HCT116 (cell line): ENCODE results near the gene CYSRT1.

Experiments
- CBX3 ChIP-seq: IDR thresholded peaks from 2 replicates; pipeline ENCODE4 v1.6.1; 2012; ENCODE audit warnings: low read depth
- CEBPB ChIP-seq: IDR thresholded peaks from 2 replicates; pipeline ENCODE4 v1.6.1; 2012; ENCODE audit warnings: low read depth
- ELF1 ChIP-seq: IDR thresholded peaks from 2 replicates; pipeline ENCODE4 v1.6.1; 2012; ENCODE audit warnings: low read depth, borderline replicate concordance
- JUND ChIP-seq: IDR thresholded peaks from 2 replicates; pipeline ENCODE4 v1.6.1; 2012
- POLR2A ChIP-seq: IDR thresholded peaks from 2 replicates; pipeline ENCODE4 v1.7.0; 2011; ENCODE audit warnings: borderline replicate concordance; ENCODE audit not compliant: insufficient read depth, insufficient read length; ENCODE audit errors: extremely low read depth
- POLR2AphosphoS5 ChIP-seq: IDR thresholded peaks from 2 replicates; pipeline ENCODE4 v1.6.1; 2011; ENCODE audit warnings: mild to moderate bottlenecking, low read depth, low read length, moderate library complexity
- RAD21 ChIP-seq: IDR thresholded peaks from 2 replicates; pipeline ENCODE4 v1.6.1; 2012; ENCODE audit warnings: low read depth, mild to moderate bottlenecking
- TF ChIP-seq, protein P1 (sequence below), 3 experiments: fragments of 200-600 bp in 1 of 3; sonication (generic) in 1 of 3; IDR thresholded peaks in 2 of 3; conservative IDR thresholded peaks in 1 of 3; 2 replicates each; pipeline ENCODE4 v1.5.1; 2012 to 2017; ENCODE audit warnings: low read depth in 2 of 3, low read length in 2 of 3, antibody characterized with exemption in 1 of 3, borderline replicate concordance in 1 of 3, control low read depth in 1 of 3, mild to moderate bottlenecking in 1 of 3, mixed read lengths in 1 of 3, mixed run types in 1 of 3, moderate library complexity in 1 of 3; ENCODE audit not compliant: insufficient read depth in 1 of 3

DNA sequence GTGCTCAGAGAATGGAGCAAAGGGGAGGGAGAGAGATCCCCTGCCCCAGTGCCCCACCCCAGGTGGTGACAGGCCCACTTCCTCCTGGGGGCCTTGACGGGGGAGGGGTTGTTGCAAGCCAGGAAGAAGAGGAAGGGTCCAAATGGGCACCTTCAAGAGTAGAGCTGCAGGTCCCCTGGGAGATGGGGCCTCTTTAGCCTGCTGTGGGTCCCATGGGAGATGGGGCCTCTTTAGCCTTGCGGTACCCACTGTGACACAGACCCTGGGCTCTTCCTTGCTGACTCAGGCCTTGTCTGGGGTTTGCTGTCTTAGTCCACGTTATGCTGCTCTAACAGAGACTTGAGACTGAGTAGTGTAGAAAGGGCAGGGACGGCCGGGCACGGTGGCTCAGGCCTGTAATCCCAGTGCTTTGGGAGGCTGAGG, 43.0 kb downstream of the CYSRT1 start:
- TF ChIP-seq, protein P1, sequence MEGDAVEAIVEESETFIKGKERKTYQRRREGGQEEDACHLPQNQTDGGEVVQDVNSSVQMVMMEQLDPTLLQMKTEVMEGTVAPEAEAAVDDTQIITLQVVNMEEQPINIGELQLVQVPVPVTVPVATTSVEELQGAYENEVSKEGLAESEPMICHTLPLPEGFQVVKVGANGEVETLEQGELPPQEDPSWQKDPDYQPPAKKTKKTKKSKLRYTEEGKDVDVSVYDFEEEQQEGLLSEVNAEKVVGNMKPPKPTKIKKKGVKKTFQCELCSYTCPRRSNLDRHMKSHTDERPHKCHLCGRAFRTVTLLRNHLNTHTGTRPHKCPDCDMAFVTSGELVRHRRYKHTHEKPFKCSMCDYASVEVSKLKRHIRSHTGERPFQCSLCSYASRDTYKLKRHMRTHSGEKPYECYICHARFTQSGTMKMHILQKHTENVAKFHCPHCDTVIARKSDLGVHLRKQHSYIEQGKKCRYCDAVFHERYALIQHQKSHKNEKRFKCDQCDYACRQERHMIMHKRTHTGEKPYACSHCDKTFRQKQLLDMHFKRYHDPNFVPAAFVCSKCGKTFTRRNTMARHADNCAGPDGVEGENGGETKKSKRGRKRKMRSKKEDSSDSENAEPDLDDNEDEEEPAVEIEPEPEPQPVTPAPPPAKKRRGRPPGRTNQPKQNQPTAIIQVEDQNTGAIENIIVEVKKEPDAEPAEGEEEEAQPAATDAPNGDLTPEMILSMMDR (IDR thresholded peaks at IDR 0.05 in 2 of 3, conservative IDR thresholded peaks at IDR 0.05 in 1 of 3; ENCODE audit: borderline replicate concordance in 1 of 3, insufficient read depth in 1 of 3, low read depth in 2 of 3, low read length in 2 of 3) = no peak
- TF ChIP-seq RAD21 (no peak), POLR2A (no peak), ELF1 (no peak), POLR2AphosphoS5 (no peak), CEBPB (no peak), JUND (no peak), CBX3 (no peak)
